Femur (tissue), 1 donor: ENCODE data around the gene GLUL.
"Not testable (repeated sequence)": the region's sequence is repeated elsewhere in the genome, so short reads cannot be mapped to it uniquely, and the experiment has no call there.

Source experiments
- DNase-seq: peaks from one replicate; pipeline ENCODE4 v3.0.0-alpha.2; 2017

Gene GLUL

DNA sequence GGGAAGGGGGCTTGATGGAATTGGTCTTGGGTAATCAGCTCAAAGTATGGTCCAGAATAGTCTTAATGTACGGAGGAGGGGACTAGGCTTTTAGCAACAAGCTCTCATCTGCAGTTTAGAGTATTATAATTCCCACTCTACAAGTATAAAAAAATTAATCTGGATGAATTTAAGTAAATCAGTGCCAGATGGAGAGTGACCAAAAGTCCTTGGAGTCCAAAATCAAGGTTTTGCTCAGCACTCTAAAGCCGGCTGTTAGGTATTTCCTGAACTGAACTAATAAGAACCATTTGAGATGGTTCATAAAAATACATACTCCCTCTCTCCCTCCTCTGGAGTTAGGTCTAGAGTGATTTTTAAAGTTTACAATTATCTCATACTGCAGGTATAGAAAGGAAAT is 23.7 kb downstream of the GLUL start:
- DNase-seq: no peak

DNA sequence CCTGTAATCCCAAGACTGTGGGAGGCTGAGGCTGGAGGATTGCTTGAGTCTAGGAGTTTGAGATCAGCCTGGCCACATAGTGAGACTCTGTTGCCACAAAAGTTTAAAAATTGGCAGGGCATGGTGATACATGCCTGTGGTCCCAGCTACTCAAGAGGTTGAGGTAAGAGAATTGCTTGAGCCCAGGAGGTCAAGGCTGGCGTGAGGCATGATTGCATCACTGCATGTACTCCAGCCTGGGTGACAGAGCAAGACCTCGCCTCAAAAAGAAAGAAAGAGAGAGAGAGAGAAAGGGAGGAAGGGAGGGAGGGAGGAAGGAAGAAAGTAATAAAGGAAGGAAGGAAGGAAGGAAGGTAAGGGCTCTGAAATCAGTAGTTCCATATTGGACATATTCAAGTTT is 25.0 kb downstream of the GLUL start:
- no peak for DNase-seq

DNA sequence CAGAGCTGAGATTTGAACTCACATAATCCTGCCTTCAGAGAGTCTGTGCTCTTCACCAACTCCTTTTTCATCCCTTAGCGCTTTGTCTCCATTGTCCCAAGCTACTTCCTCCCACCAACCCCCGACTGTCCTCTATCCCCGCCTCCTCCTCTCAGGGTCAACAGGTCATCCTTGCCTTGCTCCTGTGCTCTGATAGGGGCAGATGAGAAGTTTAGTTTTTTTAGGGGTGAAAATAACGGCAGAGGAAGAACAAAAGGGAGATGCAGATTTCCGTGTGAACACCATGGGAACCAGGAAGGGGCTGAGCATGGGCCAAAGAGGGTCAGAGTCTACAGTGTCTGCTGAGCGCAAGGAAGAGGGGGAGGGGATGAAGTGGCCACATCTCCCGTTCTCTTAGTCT is 31.9 kb downstream of the GLUL start:
- DNase-seq: no peak

DNA sequence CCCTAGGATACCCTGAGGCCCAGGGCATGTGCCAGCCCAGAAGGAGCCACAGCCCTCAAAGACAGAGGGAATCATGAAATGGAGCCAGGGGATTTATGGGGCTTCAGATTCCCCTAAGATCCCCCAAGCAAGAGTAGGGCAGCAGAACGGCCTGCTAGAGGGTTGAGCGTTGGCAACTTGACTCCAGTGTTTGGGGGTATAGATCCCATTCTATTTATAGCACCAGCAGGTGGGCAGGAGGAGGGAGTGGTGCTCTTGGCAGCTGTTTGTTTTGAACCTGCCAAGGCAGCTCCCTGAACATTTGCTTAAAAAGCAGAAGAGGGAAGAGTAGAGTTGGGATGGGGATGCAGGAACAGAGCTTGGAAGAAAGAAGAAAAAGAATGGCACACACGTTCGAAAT is 33.7 kb downstream of the GLUL start:
- peak; percentile 43 for DNase-seq

DNA sequence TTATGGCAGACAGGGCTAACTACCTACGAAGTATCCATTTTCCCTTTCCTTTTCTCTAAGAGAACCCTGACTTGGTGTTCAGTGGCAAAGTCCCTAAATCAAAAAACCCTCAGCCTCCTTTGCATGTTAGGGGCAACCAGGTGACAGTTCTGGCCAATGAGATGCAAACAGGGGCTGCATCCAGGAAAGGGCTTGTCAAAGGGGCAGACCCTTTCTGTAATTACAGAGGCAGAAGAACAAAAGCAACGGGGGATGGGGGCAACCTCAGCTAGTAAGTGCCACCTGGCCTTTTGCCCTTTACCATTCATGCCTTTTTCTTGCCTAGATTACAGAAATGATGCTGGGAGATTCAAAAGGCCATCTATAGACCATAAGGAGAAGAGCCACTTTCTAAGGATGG is 34.4 kb downstream of the GLUL start:
- no peak for DNase-seq

DNA sequence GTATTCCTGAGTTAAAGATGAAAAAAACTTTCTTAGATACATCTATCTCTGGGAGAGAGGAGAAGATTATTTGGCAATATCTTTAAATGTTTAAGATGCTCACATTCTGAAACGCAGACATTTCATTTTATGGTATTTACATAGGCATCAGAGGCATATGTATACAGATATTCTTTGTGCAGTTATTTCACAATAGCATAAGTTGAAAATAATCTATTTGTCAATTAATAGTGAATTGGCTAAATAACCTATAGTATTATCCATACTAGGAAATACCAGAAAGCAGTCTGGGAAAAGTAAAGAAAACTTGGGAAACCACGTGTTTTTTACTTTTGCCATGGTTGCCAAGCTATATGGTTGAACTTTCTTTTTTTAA is 35.9 kb downstream of the GLUL start:
- no peak for DNase-seq

DNA sequence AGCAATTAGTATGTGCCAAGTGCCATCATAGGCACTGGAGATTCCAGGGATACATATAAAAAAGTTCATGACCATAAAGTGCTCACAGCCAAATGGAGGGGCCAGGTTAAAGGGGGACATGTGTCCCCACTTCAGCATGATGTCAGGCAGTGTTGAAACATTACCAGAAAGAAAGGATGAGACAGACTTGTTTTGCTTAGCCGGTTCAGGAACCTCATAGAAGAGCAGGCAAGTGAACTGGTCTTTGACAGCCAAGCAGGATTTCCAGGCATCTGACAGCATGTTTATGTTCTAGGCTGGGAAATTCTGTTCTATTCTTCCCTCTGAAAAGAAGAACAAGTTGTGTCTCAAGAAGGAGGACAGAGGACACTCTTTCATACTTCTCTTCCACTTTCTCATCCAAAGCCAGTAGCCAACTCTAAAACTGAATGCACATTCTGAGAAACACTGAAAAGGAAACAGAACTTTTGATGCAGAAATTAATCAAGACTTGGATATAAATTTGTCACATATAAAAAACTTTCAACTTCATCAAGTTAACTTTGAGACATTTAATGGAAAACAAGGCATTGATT is 39.7 kb downstream of the GLUL start:
- DNase-seq: no peak

DNA sequence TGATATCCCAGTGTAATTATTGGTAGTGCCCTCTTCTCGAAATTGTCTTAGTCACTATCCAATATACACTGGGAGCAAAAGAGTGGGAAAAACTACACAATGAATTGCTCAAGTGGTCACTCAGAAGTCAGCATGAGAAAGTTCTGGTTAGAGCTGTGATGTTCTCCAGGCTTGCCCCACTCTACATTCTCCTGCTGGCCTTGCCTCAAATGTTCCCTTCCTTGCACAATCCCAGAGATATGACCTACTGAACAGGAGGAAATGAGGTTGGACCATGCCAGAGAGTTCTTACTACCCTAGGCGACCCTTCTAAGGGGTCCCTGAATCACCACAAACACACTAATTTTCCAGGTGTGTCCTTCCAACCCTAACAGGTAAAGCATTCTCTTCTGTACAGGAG is 40.8 kb downstream of the GLUL start:
- DNase-seq: no peak

DNA sequence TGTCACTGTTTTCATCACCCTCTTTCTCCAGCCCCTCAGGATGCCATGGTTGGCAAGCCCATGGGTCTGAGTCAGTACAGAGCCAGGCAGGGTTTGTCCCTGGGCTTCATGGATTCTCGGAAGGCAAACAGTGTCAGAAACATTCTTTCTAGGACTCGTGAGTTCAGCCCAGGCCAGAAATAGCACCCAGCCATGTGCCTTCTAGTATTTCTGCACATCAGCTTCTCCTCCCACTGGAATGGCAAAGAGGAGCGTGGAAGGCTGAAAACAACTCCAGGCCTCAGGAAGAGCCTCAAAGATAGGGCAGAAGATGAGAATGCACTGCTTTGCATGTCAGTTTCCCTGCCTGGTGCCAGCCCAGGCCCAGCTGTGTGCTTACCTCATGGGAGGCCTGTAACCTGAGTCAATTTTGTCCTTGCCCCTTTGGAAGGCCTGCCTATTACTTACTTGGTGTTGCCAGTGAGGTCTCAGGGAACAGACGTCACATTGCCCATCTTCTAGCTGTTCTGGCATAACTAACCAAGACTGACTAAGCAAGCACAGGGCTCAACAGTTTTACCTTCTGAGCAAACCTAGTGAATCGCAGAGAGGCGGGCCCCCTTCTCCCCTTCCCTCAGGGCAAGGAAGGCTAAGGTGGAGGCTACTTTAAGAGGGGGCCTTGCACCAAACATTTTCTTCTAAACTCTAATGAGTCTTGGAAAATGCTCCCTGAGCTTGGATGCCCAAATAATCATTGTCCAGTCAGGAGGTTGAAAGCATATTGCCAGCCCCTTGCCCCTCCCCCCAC is 42.4 kb downstream of the GLUL start:
- peak; percentile 36 for DNase-seq

DNA sequence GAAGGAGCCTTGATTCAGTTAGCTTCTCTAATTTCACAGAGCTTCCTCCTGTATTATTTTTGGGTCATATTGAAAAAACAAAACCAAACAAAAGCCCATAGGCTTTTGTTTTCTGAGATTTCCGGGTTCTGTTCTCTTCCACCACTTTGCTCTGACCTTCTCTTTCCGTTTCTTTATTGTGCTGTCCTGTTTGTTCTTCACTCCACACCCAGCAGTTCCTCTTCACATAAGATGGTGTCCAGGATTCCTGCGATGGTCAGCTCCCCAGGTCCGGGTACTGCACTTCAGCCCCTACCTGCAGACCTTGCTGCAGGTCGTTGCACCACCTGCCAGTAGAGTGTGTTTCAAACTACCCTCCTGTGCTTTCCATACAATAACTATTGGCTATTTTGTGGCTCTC is 44.6 kb downstream of the GLUL start:
- DNase-seq: no peak

DNA sequence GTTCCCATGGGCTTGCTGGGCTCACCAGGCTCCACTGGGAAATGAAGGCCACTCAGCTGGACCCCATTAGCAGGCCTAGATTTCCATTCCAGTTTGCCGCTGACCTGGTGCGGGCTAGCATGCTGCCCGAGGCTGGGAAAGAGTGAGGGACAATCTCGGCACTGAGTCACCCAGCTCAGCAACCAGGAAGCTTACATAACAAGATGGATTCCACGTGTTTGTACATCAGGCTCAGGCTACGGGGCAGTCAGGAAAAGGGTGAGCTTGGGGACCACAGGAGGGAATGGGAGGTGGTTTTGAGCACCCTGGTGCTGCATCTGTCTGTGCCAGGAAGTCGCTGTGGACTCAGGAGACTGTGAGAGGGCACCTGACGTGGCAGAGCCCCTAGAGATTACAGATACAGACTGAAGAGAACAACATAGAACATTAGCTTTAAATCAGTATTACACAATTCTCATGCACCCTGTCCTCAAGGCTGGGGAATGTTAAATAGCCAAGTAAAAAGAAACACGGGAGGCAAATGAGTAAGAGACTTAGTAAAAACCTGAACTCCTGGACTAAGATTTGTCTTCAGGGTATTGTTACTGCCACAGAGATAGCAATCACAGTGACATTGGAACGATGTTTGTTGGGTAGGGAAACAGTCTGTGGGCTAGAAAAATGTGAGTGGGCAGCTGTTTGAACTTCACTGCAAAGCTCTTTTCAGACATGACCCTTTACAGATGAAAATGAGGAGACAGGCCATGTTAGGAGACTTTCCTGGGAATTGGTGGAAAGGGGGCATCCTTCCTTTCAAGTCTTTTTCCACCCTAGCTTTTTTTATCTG is 51.1 kb downstream of the GLUL start:
- no peak for DNase-seq

DNA sequence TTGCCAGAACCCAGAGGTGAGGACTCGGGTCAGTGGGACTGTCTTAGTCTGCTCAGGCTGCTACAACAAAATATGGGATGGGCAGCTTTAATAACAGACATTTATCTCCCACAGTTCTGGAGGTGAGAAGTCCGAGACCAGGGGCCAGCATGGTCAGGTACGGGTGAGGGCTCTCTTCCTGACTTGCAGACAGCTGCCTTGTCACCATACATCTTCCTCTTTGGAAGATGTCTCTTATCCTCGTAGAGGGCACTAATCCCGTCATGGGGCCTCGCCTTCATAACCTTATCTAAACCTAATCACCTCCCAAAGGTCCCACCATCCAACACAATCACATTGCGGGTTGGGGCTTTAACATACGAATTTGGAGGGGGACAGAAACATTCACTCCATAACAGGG is 51.9 kb downstream of the GLUL start:
- DNase-seq: no peak

DNA sequence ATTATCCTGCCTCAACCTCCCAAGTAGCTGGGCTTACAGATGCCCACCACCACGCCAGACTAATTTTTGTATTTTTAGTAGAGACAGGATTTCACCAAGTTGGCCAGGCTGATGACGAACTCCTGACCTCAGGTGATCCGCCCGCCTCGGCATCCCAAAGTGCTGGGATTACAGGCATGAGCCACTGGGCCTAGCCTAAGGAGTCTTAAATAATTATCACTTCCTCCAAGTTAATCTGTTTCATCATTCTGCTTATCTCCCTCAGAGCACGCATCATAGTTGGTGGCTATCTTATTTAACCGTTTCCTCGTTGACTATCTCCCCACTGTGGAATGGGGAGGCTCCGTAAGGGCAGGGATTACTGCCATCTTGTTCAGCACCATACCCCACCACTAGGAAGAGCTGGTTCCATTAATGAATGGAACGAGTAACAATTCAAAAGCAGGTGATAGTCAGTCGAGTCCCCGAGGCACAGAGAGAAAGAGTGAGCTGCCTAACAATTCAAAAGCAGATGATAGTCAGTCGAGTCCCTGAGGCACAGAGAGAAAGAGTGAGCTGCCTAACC is 52.7 kb downstream of the GLUL start:
- no peak for DNase-seq

DNA sequence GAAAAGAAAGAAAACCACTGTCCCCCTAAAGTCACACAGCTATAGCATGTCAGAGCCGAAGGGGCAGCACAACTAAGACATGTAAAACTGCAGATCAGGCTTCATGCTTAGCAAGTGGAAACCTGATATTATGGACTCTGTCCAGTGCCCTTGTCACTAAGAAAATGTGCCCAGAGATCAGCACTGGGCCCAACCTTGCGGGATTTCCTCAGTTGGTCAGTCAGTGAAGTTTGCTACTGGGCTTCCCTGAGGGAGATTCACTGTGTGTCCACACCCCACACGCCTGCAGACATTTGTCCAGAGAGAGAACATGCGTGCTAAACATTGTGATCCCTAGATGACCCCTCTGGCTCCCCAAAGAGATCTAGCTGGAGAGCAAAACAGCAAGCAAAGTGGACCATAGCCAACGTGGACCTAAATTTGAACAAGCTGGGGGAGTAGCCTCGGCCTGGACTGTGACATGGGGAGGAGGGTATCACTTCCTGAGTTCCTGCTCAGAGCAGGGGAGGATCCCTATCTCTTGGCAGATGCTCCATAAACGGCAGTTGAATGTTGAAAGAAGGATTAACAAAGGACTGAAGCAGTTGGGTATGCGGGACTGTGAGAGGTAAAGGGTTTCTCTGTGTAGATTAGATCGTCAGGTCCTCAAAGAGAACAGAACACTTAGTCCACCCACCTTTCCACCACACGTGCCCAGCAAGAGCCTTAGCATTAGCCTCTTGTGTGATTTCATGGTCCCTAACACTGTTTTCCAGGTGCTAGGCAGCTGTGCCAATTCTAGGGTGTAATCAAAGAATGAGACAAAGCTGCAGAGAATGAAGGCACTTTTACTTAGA is 53.6 kb downstream of the GLUL start:
- DNase-seq: peak; percentile 36

DNA sequence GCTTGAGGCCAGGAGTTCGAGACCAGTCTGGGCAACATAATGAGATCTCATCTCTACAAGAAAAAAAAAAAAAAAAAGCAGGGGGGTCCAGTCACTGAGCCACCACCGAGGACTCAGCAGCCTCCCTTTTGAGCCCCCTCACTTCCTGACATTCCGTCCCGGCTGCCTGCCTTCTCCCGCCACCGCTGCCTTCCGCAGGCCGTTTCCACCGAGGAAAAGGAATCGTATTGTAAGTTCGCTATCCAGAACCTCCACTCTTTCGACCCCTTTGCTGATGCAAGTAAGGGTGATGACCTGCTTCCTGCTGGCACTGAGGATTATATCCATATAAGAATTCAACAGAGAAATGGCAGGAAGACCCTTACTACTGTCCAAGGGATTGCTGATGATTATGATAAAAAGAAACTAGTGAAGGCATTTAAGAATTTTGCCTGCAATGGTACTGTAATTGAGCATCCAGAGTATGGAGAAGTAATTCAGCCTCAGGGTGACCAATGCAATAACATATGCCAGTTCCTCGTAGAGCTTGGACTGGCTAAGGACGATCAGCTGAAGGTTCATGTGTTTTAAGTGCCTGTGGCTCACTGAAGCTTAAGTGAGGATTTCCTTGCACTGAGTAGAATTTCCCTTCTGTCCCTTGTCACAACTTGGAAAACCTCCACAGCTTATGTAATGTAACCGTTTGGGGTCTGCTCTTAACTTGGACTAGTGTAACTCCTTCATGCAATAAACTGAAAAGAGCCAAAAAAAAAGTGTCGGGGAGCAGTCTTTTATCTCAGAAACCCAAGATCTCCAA is 55.6 kb downstream of the GLUL start:
- DNase-seq: no peak

DNA sequence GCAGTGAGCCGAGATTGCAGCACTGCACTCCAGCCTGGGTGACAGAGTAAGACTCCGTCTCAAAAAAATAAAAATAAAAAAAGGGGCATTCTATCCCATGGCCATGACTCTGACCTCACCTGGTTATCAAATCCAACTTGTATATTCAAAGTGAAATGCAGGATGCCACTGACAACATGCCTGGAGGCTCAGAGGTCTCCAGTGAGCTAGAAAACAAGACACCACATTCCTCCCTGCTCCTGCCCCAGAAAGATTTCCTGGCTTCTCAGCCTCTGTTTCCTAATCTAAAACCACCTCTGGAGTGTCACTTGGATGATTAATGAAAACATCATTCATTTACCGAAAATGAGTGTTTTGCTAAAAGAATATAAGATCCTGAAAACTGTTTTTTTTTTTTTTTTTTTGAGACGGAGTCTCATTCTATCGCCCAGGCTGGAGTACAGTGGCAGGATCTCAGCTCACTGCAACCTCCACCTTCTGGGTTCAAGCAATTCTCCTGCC is 58.5 kb downstream of the GLUL start:
- DNase-seq: not testable (repeated sequence)

DNA sequence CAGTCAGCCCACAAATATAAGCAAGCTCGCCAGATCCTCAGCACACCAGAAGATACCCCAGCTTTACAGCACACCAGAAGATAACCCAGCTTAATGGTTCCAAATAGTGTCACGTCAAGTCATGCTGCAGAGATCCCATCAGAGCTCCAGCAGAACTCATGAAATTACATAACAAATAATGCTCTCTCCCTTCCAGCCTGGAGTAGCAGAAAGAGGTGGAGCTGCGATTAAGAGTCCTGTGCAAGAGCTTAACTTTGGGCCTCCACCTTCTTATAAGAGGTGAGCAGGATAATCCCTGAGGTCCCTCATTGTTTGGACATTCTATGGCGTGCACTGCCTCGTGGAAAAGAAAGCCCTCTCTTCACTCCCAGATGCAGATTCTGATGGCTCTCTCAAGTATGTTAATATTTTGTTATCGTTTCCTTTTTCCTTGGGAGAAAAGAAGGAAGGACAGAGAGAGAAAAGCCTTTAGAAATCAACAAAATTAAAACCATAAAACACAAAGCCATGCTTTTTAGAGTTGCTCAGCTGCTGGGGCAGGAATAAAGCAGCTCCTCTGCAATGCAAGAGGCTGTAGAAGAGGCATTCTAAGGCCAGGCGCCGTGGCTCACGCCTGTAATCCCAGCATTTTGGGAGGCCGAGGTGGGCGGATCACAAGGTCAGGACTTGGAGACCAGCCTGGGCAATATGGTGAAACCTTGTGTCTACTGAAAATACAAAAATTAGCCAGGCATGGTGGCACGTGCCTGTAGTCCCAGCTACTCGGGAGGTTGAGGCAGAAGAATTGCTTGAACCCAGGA is 59.1 kb downstream of the GLUL start:
- DNase-seq: no peak
